Measurements from ENCODE around the gene ZNF669. TPM values are rescaled to one million over a fixed set of nuclear protein-coding genes. Genes with fewer than 3 reads are reported as not detected.

The ZNF669 gene
- total RNA-seq, 1 experiment from 2014 or later, result 7.2 TPM

DNA sequence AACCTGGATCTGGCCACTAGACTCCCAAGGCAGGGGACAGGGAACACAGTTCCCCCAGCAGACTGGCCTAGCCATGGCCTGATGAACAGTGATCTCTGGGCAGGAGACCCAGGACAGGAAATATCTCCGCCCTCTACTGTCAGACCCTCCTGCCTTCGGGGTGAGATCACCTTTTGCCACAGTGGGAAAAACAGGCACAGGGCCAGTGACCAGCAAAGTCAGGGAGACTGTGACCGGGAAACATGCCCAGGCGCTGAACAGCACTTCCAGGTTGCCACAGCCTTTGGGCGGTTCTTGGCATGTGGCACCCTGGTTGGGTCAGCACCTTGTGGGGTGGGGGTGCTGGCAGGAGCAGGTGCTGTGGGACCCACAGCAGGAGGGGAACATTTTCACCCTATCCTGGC is 8.9 kb upstream of the ZNF669 start:
- ChIA-PET POLR2A (no interaction called here), RAD21 (ENCODE audit: low non-redundant PET in 1 of 2, low total read pairs in 2 of 2, uncharacterized antibody in 2 of 2, unreplicated experiment in 2 of 2) (no interaction called here), CTCF (no interaction called here)
- ATAC-seq (no peak), DNase-seq (ENCODE audit: low read depth, low spot score) (no peak)
- no peaks in the 10 kb centered on the region for H3K9me2 ChIP-seq (ENCODE audit: insufficient read depth)
- TF ChIP-seq, protein P1, sequence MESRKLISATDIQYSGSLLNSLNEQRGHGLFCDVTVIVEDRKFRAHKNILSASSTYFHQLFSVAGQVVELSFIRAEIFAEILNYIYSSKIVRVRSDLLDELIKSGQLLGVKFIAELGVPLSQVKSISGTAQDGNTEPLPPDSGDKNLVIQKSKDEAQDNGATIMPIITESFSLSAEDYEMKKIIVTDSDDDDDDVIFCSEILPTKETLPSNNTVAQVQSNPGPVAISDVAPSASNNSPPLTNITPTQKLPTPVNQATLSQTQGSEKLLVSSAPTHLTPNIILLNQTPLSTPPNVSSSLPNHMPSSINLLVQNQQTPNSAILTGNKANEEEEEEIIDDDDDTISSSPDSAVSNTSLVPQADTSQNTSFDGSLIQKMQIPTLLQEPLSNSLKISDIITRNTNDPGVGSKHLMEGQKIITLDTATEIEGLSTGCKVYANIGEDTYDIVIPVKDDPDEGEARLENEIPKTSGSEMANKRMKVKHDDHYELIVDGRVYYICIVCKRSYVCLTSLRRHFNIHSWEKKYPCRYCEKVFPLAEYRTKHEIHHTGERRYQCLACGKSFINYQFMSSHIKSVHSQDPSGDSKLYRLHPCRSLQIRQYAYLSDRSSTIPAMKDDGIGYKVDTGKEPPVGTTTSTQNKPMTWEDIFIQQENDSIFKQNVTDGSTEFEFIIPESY (IDR thresholded peaks at IDR 0.05; ENCODE audit: extremely low read depth, insufficient replicate concordance, low read length), result no peak
- TF ChIP-seq, protein P2, sequence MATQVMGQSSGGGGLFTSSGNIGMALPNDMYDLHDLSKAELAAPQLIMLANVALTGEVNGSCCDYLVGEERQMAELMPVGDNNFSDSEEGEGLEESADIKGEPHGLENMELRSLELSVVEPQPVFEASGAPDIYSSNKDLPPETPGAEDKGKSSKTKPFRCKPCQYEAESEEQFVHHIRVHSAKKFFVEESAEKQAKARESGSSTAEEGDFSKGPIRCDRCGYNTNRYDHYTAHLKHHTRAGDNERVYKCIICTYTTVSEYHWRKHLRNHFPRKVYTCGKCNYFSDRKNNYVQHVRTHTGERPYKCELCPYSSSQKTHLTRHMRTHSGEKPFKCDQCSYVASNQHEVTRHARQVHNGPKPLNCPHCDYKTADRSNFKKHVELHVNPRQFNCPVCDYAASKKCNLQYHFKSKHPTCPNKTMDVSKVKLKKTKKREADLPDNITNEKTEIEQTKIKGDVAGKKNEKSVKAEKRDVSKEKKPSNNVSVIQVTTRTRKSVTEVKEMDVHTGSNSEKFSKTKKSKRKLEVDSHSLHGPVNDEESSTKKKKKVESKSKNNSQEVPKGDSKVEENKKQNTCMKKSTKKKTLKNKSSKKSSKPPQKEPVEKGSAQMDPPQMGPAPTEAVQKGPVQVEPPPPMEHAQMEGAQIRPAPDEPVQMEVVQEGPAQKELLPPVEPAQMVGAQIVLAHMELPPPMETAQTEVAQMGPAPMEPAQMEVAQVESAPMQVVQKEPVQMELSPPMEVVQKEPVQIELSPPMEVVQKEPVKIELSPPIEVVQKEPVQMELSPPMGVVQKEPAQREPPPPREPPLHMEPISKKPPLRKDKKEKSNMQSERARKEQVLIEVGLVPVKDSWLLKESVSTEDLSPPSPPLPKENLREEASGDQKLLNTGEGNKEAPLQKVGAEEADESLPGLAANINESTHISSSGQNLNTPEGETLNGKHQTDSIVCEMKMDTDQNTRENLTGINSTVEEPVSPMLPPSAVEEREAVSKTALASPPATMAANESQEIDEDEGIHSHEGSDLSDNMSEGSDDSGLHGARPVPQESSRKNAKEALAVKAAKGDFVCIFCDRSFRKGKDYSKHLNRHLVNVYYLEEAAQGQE (IDR thresholded peaks at IDR 0.05; ENCODE audit: low read depth), result no peak
- TF ChIP-seq CEBPB (IDR thresholded peaks at IDR 0.05; ENCODE audit: low read depth) (no peak), SP1 (IDR thresholded peaks at IDR 0.05; ENCODE audit: low read depth) (no peak), RAD21 (IDR thresholded peaks at IDR 0.05; ENCODE audit: low read depth) (no peak), CBX3 (IDR thresholded peaks at IDR 0.05; ENCODE audit: low read depth) (no peak), EZH2 (IDR thresholded peaks at IDR 0.05) (no peak)
- no peaks in the 10 kb centered on the region for H3K9me3 ChIP-seq (ENCODE audit: control insufficient read depth in 1 of 2, insufficient read depth in 1 of 2, low read depth in 1 of 2, low read length in 2 of 2)
- H3K36me3 ChIP-seq (ENCODE audit: control insufficient read depth in 1 of 2, insufficient read depth in 2 of 2, low read length in 2 of 2), result no peaks in the 10 kb centered on the region
- no peak overlapping the region for H2AFZ ChIP-seq (ENCODE audit: low read depth, low read length, poor library complexity, severe bottlenecking)
- H3K27me3 ChIP-seq (ENCODE audit: insufficient read depth, low read length), result no peaks in the 10 kb centered on the region
- H3K27ac ChIP-seq (ENCODE audit: low read depth, low read length), result no peak overlapping the region
- no TSS peak for BruUV-seq (replicated peaks)
- no peaks in the 10 kb centered on the region for H4K20me1 ChIP-seq (ENCODE audit: insufficient read depth)
- H3K79me2 ChIP-seq (ENCODE audit: insufficient read depth, low read length), result no peaks in the 10 kb centered on the region
- no peak overlapping the region for H3K4me3 ChIP-seq (replicated peaks in 1 of 2; ENCODE audit: low read depth in 1 of 2, low read length in 2 of 2)
- no peak overlapping the region for H3K4me2 ChIP-seq (ENCODE audit: low read length)
- H3K9ac ChIP-seq (ENCODE audit: low read length), result no peak overlapping the region
- intact Hi-C loops (cut with micrococcal nuclease), result no loop called here
- peaks cover 0 to 15% of the 10 kb centered on the region in 2 experiments; a peak in 1 of 4 replicates for H3K4me1 ChIP-seq (ENCODE audit: control insufficient read depth in 1 of 2, insufficient read depth in 2 of 2, low read length in 2 of 2)

Measured in HCT116 (cell line).